Fibroblast of villous mesenchyme (primary cell): ENCODE results near the gene SLC25A24. TPM values are rescaled to one million over a fixed set of nuclear protein-coding genes. Genes with fewer than 3 reads are reported as not detected.
"Not testable (repeated sequence)": the region's sequence is repeated elsewhere in the genome, so short reads cannot be mapped to it uniquely, and the experiment has no call there.

Source experiments
- DNase-seq: peaks from one replicate; pipeline ENCODE4 v3.0.0-alpha.2; 2010; ENCODE audit warnings: low read depth
- H3K4me3 ChIP-seq: 2 replicates; pipeline ENCODE4 v1.5.1; 2011; ENCODE audit warnings: low read depth, mild to moderate bottlenecking, low read length
- total RNA-seq: library from RNA; depleted of rRNA; stranded (reverse); fragments of >200 nt; gene quantifications from 2 replicates; pipeline ENCODE4 v1.2.3, GENCODE V29; 2012
- TF ChIP-seq, protein P1 (sequence below): IDR thresholded peaks from 2 replicates; pipeline ENCODE4 v1.5.1; 2012; ENCODE audit warnings: low read depth, mild to moderate bottlenecking, low read length; ENCODE audit not compliant: insufficient read depth

SLC25A24 gene
- total RNA-seq, 1 donor: 80.7 TPM

DNA sequence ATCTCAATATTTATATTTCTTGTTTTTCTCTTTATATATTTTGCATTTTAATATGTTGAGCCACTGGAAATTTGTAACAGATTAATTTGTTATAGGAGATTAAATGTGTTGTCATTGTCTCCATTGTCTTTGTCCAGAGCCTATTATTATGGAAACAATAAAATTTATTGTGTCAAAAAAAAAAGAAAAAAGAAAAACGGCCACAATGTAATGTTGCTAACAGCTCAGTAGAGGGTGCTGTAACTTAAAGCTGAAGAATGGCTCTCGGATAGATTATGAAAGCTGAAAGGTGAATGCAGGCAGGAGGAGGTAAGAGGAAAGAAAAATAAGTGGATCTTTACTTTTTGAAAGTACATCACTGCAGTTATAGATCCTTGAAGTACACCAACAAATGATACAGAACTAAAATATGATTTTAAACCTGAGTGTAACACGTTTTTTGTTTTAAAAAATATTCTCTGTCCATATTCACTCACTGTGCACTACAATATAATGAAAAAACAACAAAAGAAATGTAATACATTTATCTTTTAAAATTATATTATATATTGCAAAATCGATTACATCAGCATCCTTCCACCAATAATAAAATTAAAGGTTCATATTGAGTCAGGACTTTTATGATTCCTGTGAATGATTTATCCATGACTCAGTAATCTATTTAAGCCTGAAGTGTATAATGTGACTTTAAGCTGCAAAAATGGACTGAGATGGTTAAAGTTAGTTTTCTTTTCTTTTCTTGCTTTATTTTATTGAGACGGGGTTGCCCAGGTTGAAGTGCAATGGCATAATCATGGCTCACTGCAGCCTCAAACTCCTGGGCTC, 14.7 kb upstream of the SLC25A24 start:
- H3K4me3 ChIP-seq: not testable (repeated sequence)
- DNase-seq: peak; percentile 11
- TF ChIP-seq, protein P1, sequence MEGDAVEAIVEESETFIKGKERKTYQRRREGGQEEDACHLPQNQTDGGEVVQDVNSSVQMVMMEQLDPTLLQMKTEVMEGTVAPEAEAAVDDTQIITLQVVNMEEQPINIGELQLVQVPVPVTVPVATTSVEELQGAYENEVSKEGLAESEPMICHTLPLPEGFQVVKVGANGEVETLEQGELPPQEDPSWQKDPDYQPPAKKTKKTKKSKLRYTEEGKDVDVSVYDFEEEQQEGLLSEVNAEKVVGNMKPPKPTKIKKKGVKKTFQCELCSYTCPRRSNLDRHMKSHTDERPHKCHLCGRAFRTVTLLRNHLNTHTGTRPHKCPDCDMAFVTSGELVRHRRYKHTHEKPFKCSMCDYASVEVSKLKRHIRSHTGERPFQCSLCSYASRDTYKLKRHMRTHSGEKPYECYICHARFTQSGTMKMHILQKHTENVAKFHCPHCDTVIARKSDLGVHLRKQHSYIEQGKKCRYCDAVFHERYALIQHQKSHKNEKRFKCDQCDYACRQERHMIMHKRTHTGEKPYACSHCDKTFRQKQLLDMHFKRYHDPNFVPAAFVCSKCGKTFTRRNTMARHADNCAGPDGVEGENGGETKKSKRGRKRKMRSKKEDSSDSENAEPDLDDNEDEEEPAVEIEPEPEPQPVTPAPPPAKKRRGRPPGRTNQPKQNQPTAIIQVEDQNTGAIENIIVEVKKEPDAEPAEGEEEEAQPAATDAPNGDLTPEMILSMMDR: peak; percentile 58

DNA sequence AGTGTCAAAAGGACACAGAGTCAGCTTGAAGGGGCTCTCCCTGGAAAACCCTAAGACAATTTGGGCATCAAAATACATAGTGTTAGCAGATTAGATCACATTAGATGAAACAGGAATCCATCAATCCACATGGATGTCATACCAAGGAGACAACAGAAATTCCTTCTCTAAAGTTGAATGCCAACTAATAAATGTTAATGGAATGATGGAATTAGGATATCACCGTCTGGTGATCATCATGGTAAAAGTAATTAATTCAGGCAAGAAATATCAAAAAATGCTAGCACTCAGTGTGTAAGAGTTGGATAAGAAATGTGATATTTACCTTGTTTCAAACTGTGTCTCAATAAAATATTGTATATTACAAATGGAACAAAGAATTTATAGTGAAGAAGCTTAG, 10.9 kb upstream of the SLC25A24 start:
- TF ChIP-seq, protein P1: no peak
- no peak overlapping the region for H3K4me3 ChIP-seq
- DNase-seq: no peak

DNA sequence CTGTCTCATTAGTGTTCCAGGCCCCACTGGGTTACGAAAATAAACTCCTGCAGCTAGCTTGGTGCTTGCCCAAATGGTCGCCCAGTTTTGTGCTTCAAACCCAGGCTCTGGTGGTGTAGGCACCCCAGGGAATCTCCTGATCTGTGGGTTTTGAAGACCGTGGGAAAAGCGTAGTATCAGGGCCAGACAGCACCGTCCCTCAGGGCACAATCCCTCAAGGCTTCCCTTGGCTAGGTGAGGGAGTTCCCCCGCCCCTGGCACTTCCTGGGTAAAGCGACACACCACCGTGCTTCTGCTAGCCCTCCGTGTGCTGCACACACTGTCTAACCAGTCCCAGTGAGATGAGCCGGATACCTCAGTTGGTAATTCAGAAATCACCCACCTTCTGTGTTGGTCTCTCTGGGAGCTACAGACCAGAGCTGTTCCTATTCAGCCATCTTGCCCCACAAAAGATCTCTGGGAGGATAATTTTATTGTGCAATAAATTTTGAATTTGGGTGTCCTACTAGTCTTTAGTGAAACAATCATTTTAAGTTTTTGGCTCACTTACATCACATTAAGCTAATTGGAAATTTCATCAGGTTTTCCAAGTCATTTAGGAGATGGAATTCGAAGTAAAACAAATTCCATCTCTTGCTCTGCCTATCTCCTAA, 9.4 kb upstream of the SLC25A24 start:
- DNase-seq: no peak
- H3K4me3 ChIP-seq: no peak overlapping the region
- TF ChIP-seq, protein P1: no peak

DNA sequence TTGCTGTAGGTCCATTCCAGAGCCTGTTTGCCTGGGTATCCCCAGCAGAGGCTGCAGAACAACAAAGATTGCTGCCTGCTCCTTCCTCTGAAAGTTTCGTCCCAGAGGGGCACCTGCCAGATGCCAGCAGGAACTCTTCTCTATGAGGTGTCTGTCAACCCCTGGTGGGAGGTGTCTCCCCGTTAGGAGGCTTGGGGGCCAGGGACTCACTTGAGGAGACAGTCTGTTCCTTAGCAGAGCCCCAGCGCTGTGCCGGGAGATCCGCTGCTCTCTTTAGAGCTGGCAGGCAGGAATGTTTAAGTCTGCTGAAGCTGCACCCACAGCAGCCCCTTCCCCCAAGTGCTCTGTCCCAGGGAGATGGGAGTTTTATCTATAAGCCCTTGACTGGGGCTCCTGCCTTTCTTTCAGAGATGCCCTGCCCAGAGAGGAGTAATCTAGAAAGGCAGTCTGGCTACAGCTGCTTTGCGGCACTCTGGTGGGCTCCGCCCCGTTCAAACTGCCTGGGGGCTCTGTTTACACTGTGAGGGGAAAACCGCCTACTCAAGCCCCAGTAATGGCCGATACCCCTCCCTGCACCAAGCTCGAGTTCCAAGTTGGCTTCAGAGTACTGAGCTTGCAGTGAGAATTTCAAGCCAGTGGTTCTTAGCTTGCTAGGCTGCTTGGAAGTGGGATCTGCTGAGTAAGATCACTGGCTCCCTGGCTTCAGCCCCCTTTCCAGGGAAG, 8.7 kb upstream of the SLC25A24 start:
- H3K4me3 ChIP-seq: no peak overlapping the region
- no peak for DNase-seq
- TF ChIP-seq, protein P1: no peak

DNA sequence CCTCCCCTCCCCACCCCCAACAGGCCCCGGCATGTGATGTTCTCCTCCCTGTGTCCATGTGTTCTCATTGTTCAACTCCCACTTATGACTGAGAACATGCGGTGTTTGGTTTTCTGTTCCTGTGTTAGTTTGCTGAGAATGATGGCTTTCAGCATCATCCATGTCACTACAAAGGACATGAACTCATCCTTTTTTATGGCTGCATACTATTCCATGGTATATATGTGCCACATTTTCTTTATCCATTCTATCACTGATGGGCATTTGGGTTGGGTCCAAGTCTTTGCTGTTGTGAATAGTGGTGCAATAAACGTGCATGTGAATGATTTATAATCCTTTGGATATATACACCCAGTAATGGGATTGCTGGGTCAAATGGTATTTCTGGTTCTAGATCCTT, 3.4 kb upstream of the SLC25A24 start:
- H3K4me3 ChIP-seq, DNase-seq: not testable (repeated sequence)

DNA sequence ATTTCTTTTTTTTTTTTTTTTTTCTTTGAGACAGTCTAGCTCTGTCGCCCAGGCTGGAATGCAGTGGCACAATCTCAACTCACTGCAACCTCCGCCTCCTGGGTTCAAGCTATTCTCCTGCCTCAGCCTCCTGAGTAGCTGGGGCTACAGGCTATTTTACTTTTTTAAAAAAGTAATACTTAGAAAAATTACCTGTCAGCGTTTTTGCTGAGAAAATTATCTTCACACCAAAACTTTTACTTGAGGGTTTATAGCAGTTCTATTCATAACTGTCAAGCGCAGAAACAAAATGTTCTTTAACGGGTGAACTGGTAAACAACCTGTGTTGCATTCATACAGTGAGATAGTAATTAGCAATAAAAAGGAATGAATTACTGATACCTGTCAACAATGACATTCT, 1.5 kb upstream of the SLC25A24 start:
- no peak overlapping the region for H3K4me3 ChIP-seq
- no peak for DNase-seq
- TF ChIP-seq, protein P1: no peak

DNA sequence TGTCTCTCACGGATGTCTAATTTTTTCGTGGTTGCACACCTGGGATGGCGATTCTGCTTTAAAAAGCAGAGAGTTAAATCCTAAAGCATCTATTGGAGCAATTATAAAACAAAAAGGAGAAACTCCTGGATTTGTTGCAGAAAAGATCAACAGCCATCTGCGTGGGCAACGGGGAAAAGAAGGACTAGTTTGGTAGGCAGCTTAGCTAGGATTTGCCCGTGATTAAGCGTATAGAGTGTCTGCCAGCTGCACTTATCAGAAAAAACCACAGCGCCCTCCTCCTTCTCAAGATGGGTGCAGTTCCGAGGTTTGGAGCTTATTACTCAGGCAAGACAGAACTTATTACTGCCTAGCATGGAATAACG, 526 bp upstream of the SLC25A24 start:
- TF ChIP-seq, protein P1: peak; percentile 21
- peak overlapping the region; percentile 94 for H3K4me3 ChIP-seq
- DNase-seq: peak; percentile 80
